ENCODE results near the gene RNF130.

GRCh38 chr5:179930788-179931473 is 140.6 kb downstream of the RNF130 start:
- TF ChIP-seq CTCF (IDR thresholded peaks at IDR 0.05; ENCODE audit: poor library complexity, severe bottlenecking) (no peak), RAD21 (conservative IDR thresholded peaks at IDR 0.05) (no peak), EZH2 (IDR thresholded peaks at IDR 0.05; ENCODE audit: borderline replicate concordance, insufficient read depth, low read length, poor library complexity, severe bottlenecking) (no peak), EP300 (conservative IDR thresholded peaks at IDR 0.05; ENCODE audit: poor library complexity, severe bottlenecking) (no peak)
- TF ChIP-seq, protein P1, sequence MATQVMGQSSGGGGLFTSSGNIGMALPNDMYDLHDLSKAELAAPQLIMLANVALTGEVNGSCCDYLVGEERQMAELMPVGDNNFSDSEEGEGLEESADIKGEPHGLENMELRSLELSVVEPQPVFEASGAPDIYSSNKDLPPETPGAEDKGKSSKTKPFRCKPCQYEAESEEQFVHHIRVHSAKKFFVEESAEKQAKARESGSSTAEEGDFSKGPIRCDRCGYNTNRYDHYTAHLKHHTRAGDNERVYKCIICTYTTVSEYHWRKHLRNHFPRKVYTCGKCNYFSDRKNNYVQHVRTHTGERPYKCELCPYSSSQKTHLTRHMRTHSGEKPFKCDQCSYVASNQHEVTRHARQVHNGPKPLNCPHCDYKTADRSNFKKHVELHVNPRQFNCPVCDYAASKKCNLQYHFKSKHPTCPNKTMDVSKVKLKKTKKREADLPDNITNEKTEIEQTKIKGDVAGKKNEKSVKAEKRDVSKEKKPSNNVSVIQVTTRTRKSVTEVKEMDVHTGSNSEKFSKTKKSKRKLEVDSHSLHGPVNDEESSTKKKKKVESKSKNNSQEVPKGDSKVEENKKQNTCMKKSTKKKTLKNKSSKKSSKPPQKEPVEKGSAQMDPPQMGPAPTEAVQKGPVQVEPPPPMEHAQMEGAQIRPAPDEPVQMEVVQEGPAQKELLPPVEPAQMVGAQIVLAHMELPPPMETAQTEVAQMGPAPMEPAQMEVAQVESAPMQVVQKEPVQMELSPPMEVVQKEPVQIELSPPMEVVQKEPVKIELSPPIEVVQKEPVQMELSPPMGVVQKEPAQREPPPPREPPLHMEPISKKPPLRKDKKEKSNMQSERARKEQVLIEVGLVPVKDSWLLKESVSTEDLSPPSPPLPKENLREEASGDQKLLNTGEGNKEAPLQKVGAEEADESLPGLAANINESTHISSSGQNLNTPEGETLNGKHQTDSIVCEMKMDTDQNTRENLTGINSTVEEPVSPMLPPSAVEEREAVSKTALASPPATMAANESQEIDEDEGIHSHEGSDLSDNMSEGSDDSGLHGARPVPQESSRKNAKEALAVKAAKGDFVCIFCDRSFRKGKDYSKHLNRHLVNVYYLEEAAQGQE (IDR thresholded peaks at IDR 0.05; ENCODE audit: borderline replicate concordance) = no peak

Measured in neural cell (in vitro differentiated cells).